Mesodermal cell (in vitro differentiated cells): Measurements from ENCODE around the gene ACTN1.

Source experiments
- H3K27ac ChIP-seq: 2 replicates; pipeline ENCODE4 v1.7.0; 2013; ENCODE audit warnings: mild to moderate bottlenecking, low read depth, low read length, moderate library complexity; ENCODE audit not compliant: severe bottlenecking
- H3K36me3 ChIP-seq: 2 replicates; pipeline ENCODE4 v1.7.1; 2013; ENCODE audit warnings: mild to moderate bottlenecking, low read length, moderate library complexity; ENCODE audit not compliant: control insufficient read depth, insufficient read depth
- H3K4me1 ChIP-seq: one replicate; pipeline ENCODE4 v1.7.1; 2013; ENCODE audit warnings: mild to moderate bottlenecking, low read length; ENCODE audit not compliant: insufficient read depth, control insufficient read depth, poor library complexity, severe bottlenecking
- H3K4me3 ChIP-seq: 2 replicates; pipeline ENCODE4 v1.7.0; 2013; ENCODE audit warnings: low read length, control low read depth, mild to moderate bottlenecking; ENCODE audit not compliant: insufficient read depth, poor library complexity, severe bottlenecking; ENCODE audit errors: extremely low read depth
- H3K9me3 ChIP-seq: 2 replicates; pipeline ENCODE4 v1.7.1; 2013; ENCODE audit warnings: mild to moderate bottlenecking, low read length, moderate library complexity; ENCODE audit not compliant: control insufficient read depth
- WGBS, 2 experiments: methylation state at CpG; one replicate each; pipeline ENCODE4 v1.1.5; 2013; ENCODE audit warnings: missing lambda C conversion rate in 2 of 2; ENCODE audit not compliant: insufficient coverage in 2 of 2; 5-methylcytosine and 5-hydroxymethylcytosine counted together

Gene ACTN1

GRCh38 chr14:68926236-68926635, 52.9 kb downstream of the ACTN1 start:
- Histone ChIP-seq H3K27ac (no peak overlapping the region), H3K4me3 (no peak overlapping the region), H3K4me1 (peaks cover 33% of the 10 kb centered on the region), H3K36me3 (peaks cover 82% of the 10 kb centered on the region), H3K9me3 (no peaks in the 10 kb centered on the region)
- 100% methylated on average over 1 of the region's 1 CpG for WGBS, 2 experiments

- Histone ChIP-seq H3K36me3 (peaks cover 82% of the 10 kb centered on the region), H3K4me1 (peaks cover 33% of the 10 kb centered on the region), H3K9me3 (no peaks in the 10 kb centered on the region), H3K4me3 (no peak overlapping the region), H3K27ac (no peak overlapping the region)
- WGBS, 2 experiments, result 90 to 96% methylated on average over 10 of the region's 10 CpGs
Observed at GRCh38 chr14:68925373-68925772, 53.7 kb downstream of the ACTN1 start.

- Histone ChIP-seq H3K4me3 (no peak overlapping the region), H3K9me3 (no peaks in the 10 kb centered on the region), H3K27ac (no peak overlapping the region), H3K36me3 (peaks cover 83% of the 10 kb centered on the region), H3K4me1 (peaks cover 33% of the 10 kb centered on the region)
- WGBS, 2 experiments, result 68 to 79% methylated on average over 7 of the region's 12 CpGs
Observed at GRCh38 chr14:68924186-68925158, 54.6 kb downstream of the ACTN1 start.

GRCh38 chr14:68922886-68923285, 56.2 kb downstream of the ACTN1 start:
- Histone ChIP-seq H3K36me3 (peaks cover 95% of the 10 kb centered on the region), H3K4me3 (no peak overlapping the region), H3K4me1 (peaks cover 39% of the 10 kb centered on the region), H3K27ac (peak overlapping the region; percentile 29), H3K9me3 (no peaks in the 10 kb centered on the region)
- 93% methylated on average over 6 to 7 of the region's 7 CpGs for WGBS, 2 experiments

- H3K9me3 ChIP-seq, result no peaks in the 10 kb centered on the region
- H3K4me1 ChIP-seq, result peaks cover 39% of the 10 kb centered on the region
- H3K36me3 ChIP-seq, result peaks cover 98% of the 10 kb centered on the region
- no peak overlapping the region for H3K4me3 ChIP-seq
- WGBS, 2 experiments, result 88% methylated on average over 5 to 6 of the region's 6 CpGs
- H3K27ac ChIP-seq, result no peak overlapping the region
Observed at GRCh38 chr14:68922201-68922621, 56.9 kb downstream of the ACTN1 start.

- Histone ChIP-seq H3K4me1 (peaks cover 38% of the 10 kb centered on the region), H3K4me3 (no peak overlapping the region), H3K9me3 (no peaks in the 10 kb centered on the region), H3K27ac (no peak overlapping the region), H3K36me3 (peaks cover 98% of the 10 kb centered on the region)
Observed at GRCh38 chr14:68921666-68922065, 57.4 kb downstream of the ACTN1 start.

GRCh38 chr14:68921049-68921448, 58.1 kb downstream of the ACTN1 start:
- no peaks in the 10 kb centered on the region for H3K9me3 ChIP-seq
- no peak overlapping the region for H3K27ac ChIP-seq
- no peak overlapping the region for H3K4me3 ChIP-seq
- 100% methylated on average over 2 of the region's 9 CpGs; no CpG with 5 or more reads in 1 of the 2 experiments for WGBS, 2 experiments
- H3K4me1 ChIP-seq, result peaks cover 32% of the 10 kb centered on the region
- peaks cover 98% of the 10 kb centered on the region for H3K36me3 ChIP-seq

- Histone ChIP-seq H3K9me3 (no peaks in the 10 kb centered on the region), H3K36me3 (peaks cover 96% of the 10 kb centered on the region), H3K4me1 (peaks cover 28% of the 10 kb centered on the region), H3K27ac (no peak overlapping the region), H3K4me3 (no peak overlapping the region)
- WGBS, 2 experiments, result 94 to 100% methylated on average over 8 of the region's 8 CpGs
Observed at GRCh38 chr14:68919129-68919927, 59.8 kb downstream of the ACTN1 start.

GRCh38 chr14:68918612-68919011, 60.5 kb downstream of the ACTN1 start:
- H3K27ac ChIP-seq, result no peak overlapping the region
- peaks cover 22% of the 10 kb centered on the region for H3K4me1 ChIP-seq
- 94 to 97% methylated on average over 4 to 7 of the region's 10 CpGs for WGBS, 2 experiments
- peaks cover 95% of the 10 kb centered on the region for H3K36me3 ChIP-seq
- no peak overlapping the region for H3K4me3 ChIP-seq
- no peaks in the 10 kb centered on the region for H3K9me3 ChIP-seq

GRCh38 chr14:68916358-68916941, 62.7 kb downstream of the ACTN1 start:
- 91 to 94% methylated on average over 10 of the region's 11 CpGs for WGBS, 2 experiments
- Histone ChIP-seq H3K27ac (no peak overlapping the region), H3K4me1 (peaks cover 9% of the 10 kb centered on the region), H3K36me3 (peaks cover 92% of the 10 kb centered on the region), H3K9me3 (no peaks in the 10 kb centered on the region), H3K4me3 (no peak overlapping the region)
